Left renal pelvis (tissue), 4 donors: Measurements from ENCODE around the gene TNF. TPM values are rescaled to one million over a fixed set of nuclear protein-coding genes. Genes with fewer than 3 reads are reported as not detected.
A peak's percentile ranks its signal among the peaks of the same experiment; 100 is the strongest.

Experiments used
- DNase-seq, 4 donors: peaks; one replicate each; pipeline ENCODE4 v3.0.0-alpha.2; 2013; ENCODE audit warnings: low read depth in 4 of 4, low spot score in 3 of 4
- polyA plus RNA-seq, 4 donors: library from polyadenylated mRNA; unstranded; fragments of 120-200 nt; gene quantifications; one replicate each; pipeline ENCODE4 v1.2.1, GENCODE V29; 2013; ENCODE audit not compliant: insufficient read length in 4 of 4

Gene TNF
- polyA plus RNA-seq, 4 donors: 0.23 to 2.5 (median 0.29) TPM; not detected in 1

GRCh38 chr6:31572041-31572911, 3.1 kb upstream of the TNF start, which contains the start of gene LTA:
Gene LTA, plus strand, starts transcription at chr6:31572289. Its CDS starts 454 bp downstream, at chr6:31572743.
- no peak for DNase-seq

GRCh38 chr6:31573239-31574105, 1.9 kb upstream of the TNF start:
- no peak for DNase-seq

GRCh38 chr6:31574106-31575061, 981 bp upstream of the TNF start:
- DNase-seq: no peak

DNA sequence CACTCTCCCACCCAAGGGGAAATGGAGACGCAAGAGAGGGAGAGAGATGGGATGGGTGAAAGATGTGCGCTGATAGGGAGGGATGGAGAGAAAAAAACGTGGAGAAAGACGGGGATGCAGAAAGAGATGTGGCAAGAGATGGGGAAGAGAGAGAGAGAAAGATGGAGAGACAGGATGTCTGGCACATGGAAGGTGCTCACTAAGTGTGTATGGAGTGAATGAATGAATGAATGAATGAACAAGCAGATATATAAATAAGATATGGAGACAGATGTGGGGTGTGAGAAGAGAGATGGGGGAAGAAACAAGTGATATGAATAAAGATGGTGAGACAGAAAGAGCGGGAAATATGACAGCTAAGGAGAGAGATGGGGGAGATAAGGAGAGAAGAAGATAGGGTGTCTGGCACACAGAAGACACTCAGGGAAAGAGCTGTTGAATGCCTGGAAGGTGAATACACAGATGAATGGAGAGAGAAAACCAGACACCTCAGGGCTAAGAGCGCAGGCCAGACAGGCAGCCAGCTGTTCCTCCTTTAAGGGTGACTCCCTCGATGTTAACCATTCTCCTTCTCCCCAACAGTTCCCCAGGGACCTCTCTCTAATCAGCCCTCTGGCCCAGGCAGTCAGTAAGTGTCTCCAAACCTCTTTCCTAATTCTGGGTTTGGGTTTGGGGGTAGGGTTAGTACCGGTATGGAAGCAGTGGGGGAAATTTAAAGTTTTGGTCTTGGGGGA, 754 bp downstream of the TNF start:
- DNase-seq: no peak

GRCh38 chr6:31576897-31577578, 1.7 kb downstream of the TNF start:
- DNase-seq: no peak

DNA sequence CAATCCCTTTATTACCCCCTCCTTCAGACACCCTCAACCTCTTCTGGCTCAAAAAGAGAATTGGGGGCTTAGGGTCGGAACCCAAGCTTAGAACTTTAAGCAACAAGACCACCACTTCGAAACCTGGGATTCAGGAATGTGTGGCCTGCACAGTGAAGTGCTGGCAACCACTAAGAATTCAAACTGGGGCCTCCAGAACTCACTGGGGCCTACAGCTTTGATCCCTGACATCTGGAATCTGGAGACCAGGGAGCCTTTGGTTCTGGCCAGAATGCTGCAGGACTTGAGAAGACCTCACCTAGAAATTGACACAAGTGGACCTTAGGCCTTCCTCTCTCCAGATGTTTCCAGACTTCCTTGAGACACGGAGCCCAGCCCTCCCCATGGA, 2.2 kb downstream of the TNF start:
- DNase-seq: no peak

DNA sequence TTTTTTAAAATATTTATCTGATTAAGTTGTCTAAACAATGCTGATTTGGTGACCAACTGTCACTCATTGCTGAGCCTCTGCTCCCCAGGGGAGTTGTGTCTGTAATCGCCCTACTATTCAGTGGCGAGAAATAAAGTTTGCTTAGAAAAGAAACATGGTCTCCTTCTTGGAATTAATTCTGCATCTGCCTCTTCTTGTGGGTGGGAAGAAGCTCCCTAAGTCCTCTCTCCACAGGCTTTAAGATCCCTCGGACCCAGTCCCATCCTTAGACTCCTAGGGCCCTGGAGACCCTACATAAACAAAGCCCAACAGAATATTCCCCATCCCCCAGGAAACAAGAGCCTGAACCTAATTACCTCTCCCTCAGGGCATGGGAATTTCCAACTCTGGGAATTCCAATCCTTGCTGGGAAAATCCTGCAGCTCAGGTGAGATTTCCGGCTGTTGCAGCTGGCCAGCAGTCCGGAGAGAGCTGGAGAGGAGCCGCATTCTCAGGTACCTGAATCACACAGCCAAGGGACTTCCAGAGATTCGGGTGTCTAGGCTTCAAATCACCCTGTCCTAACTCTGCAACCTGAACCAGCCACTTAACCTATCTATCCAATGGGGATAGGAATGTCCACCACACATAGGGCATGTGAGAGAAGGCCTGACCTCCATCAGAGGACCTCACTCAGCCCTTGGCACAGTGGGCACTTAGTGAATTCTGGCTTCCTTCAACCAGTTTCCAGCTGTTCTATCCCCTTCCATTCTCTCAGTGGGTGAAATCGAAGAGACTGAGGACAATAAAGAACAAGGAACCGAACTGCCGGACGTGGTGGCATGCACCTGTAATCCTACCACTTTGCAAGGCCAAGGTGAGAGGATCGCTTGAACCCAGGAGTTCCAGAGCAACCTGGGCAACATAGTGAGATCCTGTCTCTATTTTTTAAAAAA, 3.1 kb downstream of the TNF start:
- DNase-seq: no peak

- no peak for DNase-seq
These were observed 3.7 kb downstream of the TNF start for GRCh38 chr6:31579119-31579505.

GRCh38 chr6:31579546-31580437, 4.4 kb downstream of the TNF start:
- no peak for DNase-seq

DNA sequence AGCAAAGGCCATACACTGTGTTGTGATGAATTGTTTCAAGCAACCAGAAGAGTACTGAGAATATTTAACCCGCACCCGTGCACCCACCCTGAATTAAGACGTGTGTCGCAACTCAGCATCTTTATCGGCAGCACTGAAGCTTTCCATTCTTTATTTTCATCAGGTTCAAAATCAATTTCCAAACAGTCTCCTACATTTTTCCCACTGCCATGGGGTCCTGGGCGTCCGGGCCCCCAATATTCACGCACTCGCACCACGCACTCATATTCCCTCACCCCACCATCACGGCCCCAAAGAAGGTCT, 5.0 kb downstream of the TNF start:
- no peak for DNase-seq

- peak; percentile 53 to 72 (median 69) for DNase-seq
These were observed 5.6 kb downstream of the TNF start for GRCh38 chr6:31580807-31581433.

DNA sequence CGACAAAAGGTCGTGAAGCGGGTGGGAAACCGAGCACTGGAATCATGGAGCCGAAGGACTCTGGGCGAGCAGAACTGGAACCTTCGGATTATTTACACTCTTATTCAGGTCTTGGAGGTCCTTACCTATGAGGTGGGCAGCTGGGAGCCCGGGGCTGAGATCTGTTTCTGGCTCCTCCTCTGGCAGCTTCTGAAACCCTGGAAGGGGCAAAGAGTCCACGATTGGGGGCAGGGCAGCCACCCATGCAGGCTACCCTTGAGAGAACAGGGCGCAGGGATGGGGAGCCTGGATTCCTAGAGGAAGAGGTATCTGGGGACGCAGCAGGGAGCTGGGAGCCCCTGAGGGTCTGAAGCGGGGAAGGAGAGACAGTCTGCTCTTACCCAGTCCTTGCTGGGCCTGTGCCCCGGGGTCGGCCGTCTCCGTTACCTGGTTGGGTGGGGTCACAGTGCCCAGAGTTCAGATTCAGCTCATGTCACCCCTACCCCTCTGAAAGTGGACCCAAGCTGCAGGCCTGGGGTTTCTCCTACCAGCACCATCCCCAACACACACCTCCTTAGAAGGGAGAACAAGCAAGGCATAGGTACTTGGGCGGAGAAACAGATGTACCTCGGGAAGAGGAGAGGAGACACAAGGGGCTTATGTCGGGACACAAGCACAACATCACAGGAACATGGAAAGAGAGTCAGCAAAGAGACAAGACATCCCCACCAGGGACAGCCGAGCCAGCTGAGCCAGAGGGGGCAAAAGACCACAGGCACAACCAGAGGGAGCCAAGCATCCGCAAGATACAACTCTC, 6.3 kb downstream of the TNF start:
- DNase-seq: no peak

DNA sequence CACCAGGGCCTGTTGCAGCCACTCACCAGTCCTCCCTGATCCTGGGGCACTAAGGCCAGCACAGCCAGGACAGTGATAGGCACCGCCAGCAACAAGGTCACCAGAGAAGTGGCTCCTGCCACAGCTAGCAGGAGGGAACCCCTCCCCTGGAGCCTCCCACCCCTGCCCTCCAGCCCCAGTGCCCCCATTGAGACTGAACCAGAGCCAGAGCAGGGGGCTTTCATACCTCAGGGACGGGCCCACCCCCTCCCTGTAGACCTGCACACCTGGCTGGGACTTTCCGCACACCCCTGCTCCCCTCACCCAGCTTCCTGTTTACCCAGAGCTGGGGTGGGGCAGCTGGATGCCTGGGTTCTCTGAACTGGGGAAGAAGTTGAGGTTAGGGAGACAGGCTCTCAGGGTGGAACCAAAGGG, 6.9 kb downstream of the TNF start, which contains the start of gene LTB:
Gene LTB (minus strand): TSS at position 195 of the 414 bp plus-strand sequence. CDS start 7 bp downstream, at position 188.
- DNase-seq: no peak

GRCh38 chr6:31585491-31585890, 10.1 kb downstream of the TNF start:
- DNase-seq: no peak

DNA sequence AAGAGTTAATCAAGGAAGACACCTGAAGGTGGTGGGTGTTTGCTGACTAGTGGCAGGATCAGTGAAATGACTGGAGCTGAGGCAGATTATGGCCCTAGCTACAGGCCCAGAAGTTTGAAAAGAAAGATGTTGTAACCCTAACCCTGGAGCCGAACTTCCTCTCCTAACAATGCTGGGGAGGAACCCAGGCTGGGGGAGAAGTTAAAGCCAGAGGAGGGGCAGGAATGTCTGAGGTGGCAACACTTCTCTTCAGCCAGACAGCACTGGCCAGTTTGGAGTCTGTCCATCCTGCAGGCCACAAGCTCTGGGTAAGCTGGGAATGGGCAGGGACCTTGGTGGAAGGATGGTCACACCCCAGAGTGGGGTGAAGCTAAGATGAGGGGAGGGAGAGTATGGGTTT, 10.6 kb downstream of the TNF start, which contains the start of gene LST1:
Gene LST1 (plus strand): TSS at position 270 of the 400 bp plus-strand sequence. CDS start 1,023 bp downstream, outside the sequence.
- DNase-seq: no peak
